Measurements from ENCODE around the gene CFAP90. TPM values are rescaled to one million over a fixed set of nuclear protein-coding genes. Genes with fewer than 3 reads are reported as not detected.
A peak's percentile ranks its signal among the peaks of the same experiment; 100 is the strongest.

CFAP90 gene
- total RNA-seq, 1 donor from 2014 or later, result 0.24 TPM

DNA sequence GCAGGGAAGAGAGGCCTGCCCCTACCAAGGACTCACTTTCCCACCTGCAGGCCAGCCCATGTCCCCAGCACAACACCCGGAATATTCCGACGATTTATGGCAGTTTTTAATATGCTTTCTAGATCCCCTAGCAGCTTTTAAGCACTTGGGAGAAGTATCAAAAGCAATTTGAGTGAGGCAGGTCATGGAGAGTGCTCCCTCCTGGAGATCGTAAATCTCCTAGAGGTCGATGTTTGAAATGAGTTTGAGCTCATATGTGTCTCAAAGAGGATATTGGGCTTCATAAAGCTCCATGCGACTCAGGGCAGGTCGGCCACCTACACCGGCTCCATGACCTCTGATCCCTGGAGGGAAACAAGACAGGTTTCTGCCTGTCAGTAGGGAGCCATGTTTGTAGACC is 27.3 kb downstream of the CFAP90 start:
- no peak for DNase-seq (ENCODE audit: low spot score)

DNA sequence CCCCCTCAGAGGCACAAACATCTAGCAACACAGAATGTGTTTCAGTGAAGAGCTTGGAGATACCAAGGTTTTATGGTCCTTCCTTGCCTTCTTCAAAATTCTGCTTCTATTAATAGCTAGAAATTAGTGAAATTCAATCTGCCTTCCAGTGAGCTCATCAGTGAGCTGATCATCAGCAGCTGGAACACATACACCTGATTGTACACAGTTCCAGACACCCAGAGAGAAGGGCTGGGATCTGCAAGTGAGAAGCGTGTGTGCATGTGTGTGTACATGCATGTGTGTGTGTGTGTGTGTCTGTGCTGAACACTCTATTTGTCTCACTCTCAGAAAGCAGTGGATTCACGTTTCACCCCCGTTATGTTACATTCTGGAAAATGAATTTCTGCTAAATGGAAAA is 28.5 kb downstream of the CFAP90 start:
- DNase-seq (ENCODE audit: low spot score), result no peak

DNA sequence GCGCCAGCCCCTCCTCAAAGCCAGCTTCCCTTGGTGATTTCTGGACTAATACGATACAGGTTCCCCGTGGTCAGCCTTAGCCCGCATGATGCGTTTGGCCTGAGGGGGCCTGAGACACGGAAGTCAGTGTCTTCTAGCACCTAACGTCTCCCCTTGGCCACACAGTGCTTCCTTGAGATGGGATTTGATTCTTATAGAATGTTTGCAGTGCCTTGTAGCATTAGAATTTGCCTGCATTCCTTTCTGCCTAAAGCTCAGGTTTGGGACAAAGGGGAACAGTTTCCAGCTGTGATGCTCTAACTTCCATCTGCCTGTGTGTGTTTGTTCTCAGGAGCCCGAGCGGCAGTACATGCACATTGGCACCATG is 34.4 kb downstream of the CFAP90 start:
- no peak for DNase-seq (ENCODE audit: low spot score)

DNA sequence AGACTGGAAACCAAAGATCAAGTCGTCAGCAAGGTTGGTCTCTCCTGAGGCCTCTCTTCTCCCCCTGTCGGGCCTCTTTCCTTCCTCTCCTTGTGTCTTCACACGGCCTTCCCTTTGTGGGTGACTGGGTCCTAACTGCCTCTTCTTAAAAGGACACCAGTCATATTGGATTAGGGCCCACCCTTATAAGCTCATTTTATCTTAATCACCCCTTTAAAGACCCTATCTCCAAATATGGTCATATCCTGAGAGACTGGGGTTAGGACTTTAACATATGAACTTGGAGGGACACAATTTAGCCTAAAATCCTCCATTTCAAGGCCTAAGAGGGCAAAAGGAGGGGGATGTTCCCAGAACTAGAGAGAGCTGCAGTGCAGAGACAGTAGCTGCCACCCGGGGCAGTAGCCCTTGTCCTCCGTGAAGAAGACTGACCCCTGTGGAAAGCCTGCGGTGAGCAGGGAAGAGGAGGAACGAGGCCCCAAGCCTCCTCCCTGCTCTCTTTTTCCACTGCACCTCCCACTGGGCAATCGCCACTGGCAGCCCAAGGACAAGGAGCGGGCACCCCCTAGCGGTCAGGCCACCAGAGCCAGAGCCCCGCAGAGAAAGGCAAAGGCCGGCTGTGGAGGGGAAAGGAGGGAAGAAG is 34.9 kb downstream of the CFAP90 start:
- peak; percentile 48 for DNase-seq (ENCODE audit: low spot score)

DNA sequence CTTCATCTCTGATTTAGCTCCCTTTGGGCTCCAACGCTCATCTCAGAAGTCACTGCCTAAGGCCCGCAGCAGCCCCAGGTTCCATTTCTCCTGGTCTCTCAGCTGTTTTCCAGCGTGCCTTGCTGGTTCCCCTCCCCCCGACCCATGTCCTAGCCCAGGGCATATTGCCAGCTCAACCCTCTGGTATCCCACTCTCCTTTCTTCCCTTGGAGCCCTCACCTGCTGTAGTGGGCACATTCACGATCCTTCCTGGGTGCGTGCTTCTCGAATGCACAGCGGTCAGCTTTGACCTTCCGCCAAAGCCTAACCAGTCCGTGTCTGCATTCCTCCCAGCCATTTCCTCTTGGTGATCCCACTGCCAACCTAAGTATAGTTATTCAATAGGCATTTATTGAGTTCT is 36.1 kb downstream of the CFAP90 start:
- DNase-seq (ENCODE audit: low spot score), result no peak

DNA sequence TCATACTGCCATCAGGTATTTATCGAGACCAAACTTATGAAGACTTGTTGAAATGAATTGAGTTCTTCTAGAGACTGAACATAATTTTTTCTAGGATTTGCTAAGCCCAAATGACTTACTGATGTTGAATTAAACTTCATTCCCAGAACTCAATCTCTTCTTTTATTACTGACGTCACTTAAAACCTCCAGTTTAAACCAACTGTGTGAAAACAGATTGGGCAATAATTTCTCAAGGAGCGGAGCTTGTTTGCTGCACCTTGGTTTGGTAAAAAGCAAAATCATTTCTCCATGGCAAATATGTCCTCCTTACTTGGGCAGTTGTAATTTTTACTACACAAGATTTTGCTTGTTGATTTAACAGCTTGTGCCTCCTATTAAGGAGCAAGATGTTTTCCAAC is 37.4 kb downstream of the CFAP90 start:
- no peak for DNase-seq (ENCODE audit: low spot score)

DNA sequence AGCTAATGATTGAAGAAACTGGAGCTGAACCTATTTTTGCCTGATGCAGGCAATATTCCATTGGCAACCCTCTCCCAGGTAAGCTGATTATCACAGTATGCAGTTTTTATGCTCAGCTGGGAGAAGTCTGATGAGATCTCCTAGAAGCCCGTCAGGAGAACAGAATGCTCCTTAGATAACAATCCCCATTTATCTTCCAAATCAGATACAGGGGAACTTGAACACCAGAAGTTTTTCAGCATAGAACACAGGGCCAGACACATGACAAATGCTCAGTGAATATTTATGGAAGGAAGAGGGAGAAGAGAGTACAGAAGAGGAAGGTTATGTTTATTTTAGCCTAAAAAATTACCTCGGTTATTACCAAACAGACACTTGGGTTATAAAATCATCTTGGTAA is 37.9 kb downstream of the CFAP90 start:
- DNase-seq (ENCODE audit: low spot score), result no peak

DNA sequence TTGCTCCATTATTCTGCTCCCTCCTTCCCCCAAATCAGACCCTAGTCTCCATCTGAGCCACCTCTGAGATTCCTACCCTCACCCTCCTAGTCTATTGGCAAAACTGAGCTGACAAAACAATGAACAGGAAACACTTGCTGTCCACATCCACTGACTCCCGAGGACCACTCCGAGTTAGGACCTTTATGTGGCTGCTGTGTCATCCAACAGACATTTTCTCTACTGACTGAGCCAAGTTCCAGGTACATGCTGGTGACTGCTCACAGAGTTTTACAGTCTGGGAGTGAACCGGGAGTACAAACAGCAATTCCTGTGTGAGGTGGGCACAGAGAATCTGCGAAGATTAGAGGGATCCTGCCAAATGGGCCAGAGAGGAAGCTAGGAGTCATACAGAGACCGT is 39.2 kb downstream of the CFAP90 start:
- DNase-seq (ENCODE audit: low spot score), result no peak

DNA sequence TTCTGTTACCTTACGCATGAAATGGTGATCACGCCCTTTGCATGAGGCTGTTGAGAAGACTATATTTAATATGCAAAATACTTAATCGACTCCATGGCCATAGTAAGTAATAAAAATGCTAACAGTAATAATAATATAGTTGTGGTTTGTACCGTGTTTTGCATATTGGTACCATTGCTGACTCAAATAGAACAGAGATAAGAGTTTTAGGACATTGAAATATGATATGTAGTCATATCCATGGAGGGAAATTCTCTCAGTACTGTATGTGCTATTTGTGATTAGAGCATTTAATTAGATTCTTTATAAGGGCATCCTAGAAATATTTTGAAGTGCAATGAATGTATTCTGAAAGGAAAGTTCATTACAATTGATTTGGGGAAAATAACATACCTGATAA is 41.9 kb downstream of the CFAP90 start:
- no peak for DNase-seq (ENCODE audit: low spot score)

DNA sequence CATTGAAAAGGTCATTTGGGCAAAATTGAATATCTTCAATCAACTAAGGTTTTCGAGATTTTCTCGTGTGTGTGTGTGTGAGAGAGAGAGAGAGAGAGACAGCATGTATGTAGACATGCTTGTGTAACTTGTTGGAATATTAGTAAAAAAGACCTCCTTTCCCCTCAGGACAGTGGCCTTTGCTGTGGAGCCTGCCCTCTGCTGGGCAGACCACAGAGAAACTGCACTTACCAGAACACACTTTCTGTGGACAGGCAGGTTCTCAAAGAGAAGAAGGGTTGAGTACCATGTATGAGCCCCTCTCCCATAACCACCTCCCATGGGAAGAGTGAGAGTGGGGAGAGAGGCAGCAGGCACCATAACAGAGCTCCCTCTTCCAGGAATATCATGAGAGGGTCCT is 45.6 kb downstream of the CFAP90 start:
- DNase-seq (ENCODE audit: low spot score), result no peak

DNA sequence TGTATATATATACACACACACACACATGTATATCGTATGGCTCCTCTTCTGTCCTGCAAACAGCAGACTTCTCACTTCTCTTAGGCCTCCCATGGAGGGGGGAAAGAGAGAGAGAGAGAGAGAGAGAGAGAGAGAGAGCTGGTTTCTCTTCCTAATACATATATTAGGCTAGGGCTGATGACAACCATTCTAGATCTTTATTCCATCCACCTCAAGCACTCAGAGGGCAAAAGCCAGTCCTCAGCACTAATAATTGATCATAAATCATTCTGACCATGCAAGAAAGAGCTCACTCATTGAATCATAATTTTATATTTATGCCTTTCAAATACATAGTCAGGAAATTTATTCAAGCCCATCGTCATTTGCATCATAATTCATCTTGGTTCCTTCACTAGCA is 47.0 kb downstream of the CFAP90 start:
- DNase-seq (ENCODE audit: low spot score), result no peak

DNA sequence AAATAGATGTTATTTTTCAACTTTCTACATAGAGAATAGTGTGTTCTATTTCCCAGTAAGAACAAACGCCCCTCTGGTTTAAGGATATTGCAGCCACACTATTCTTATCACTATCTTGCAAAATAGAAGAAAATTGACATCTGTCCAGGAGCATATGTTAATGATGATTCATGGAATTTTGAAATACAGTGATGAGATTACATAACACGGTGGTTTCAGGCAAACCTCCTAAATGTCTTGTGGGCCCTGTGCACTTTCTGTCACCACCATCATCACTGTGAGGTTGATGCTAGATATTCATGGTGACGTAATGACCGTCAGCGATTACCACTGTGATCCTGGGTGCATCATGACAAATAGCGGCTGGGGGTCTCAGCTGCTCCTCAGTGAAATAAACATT is 48.1 kb downstream of the CFAP90 start:
- DNase-seq (ENCODE audit: low spot score), result no peak

DNA sequence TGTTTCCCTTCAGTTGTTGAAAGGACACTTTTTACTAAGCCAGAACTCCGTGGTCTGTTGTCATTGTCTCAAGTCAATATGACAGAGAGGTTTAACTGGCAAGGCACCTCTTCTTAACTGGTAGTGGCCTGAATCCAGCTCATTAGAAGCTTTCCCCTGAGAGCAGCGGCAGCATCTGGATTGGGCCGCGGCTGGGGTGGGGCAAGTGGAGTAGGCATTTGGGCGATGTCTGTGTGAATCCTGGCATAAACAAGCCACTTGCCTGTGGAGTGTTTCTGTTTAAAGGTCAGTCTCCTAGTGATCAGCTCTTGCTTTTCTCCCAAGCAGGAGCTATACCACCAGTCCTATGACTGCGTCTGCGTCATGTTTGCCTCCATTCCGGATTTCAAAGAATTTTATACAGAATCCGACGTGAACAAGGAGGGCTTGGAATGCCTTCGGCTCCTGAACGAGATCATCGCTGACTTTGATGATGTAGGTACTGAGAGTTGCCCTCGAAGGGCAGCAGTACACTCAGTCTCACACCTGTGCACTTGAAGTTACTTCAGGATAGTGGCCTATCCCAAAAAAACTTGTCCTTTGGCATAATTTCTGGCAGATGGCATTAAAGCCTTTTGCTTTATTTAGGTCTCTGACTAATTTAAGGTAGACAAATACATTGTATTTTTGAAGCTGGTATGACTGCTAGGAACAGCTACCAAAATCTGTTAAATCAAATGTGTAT is 48.9 kb downstream of the CFAP90 start:
- no peak for DNase-seq (ENCODE audit: low spot score)

DNA sequence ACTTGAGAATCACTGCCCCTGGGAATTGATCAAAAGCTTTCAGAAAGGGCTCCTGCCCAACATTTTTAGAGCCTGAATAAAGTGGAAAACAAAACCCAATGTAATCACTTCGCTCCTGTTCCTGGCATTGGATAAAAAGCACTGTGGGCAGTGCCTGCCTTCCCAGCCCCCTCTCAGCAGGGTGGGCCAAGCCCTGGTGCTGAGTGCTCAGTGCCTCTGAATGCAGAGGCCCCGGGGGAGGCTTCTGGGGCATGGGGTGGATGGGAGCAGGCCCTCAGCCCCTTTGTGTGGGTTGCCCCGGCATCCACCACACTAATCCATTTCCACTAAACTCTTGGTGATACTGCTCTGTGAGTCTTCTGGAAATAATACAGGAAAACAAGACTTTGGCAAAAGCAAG is 55.6 kb downstream of the CFAP90 start:
- DNase-seq (ENCODE audit: low spot score), result no peak

DNA sequence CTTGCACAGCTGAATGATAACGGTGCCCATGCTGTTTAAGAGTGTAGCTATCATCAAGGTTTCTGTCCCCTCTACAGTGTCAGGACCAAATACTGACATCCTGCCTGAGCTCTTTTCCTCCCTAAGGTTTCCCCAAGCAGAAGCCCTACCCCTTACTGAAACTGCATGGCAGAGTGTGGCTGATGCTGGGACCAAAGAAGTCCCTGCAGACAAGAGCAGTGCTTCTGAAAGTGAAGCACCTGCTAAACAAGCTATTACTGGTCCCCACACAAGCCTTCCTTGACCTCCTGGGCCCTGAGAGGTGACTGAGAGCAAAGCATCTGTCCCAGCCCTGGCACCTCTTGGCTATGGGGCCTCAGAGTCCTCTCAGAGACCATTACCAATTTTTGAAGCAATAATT is 56.1 kb downstream of the CFAP90 start:
- DNase-seq (ENCODE audit: low spot score), result no peak

DNA sequence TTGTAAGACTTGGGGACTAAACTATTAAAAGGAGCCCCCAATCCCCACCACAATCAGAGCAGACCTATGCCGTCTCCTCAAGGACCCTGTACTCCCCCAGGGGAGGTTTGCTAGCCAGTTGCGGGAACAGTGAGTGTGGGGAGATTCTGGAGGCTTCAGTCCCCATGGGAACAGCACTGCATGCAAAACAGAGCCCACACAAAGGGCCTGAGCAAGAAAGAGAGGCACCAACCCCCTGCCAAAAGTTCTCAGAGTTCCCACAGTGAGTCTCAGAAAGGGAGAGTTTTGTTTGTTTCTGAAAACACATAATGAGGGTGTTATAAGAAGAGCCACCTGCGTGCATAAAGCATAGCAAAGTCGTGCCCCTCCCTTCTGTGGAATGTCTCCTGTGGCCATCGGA is 56.6 kb downstream of the CFAP90 start:
- no peak for DNase-seq (ENCODE audit: low spot score)

DNA sequence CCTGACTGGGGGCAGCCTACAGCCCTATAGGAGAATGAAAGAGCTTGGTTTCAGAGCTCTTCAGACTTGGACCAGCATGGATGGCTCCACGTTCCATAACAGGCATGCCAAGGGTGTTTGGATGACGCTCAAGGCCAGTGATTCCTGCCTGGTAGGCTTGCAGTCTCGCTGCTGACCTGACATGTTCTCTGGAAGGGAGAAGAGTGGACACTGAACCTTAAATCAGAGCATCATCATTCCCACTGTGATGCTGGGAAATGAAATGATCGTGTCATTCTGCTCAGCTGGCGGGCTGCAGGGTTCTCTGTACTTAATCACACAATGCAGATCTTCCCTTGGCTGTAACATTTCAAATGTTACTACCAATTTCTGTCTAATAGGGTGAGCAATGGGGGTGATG is 57.0 kb downstream of the CFAP90 start:
- no peak for DNase-seq (ENCODE audit: low spot score)

DNA sequence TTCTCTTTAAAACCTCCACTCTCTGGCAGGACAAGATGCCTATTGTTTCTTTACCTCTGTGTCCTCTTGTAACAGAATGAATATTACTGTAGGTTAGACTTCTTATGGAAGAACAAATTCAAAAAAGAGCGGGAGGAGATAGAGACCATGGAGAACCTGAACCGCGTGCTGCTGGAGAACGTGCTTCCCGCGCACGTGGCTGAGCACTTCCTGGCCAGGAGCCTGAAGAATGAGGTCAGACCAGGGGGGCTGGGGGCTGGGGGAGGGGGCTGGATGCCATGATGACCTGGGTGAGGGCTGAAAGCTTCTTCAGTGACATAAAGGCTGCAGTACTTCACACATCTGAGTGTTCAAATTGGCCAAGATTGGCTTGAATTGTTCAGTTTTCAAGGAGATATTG is 61.4 kb downstream of the CFAP90 start:
- no peak for DNase-seq (ENCODE audit: low spot score)

DNA sequence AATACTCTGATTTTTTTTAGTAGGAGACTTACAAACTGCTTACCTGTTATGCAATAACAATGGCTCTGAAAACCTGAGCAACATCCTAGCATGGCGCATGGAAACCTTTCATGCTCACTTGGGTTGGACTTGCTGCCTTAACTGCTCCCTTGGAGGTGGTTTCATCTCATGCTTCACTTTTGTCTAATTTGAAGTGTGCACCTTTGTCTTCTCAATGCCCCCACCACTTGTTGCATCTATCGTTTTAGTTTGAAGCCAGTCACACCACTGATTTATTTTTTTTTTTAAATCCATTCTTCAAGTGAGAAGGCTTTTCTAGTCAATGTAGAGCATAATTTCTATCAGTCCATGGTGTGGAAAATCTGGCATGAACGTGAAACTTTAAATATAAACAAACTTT is 63.2 kb downstream of the CFAP90 start:
- DNase-seq (ENCODE audit: low spot score), result no peak

DNA sequence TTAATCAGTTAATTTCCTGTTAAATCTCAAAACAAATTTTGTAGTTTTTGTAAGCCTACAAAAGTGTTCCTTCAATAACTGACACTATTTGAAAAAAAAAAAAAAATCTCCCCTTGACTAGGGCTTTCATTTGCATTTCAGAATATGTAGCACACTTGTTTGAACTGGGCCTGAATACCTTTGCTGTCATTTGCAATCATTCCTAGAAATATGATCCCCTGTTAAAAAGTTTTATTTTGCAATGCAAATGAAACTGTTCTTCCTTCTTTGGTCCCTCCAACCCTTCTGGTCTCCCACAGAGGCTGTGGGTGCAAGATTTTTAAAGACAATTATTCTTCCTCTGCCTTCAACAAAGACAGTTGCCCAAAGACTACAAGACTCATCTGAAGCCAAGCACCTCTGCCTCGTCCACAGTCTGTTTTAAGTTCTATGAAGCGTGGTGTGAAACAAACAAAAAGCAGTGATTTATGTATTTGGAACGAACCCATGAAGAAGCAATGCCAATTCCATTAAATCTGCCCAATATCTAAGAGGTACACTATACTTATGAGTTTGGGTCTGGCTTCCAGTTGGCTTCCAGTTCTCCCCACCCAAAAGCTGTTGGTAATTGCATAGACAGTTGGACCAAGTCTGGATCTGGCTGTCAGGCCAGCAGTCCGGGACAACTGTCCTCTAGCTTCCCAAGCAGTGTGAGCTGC is 66.1 kb downstream of the CFAP90 start:
- no peak for DNase-seq (ENCODE audit: low spot score)

DNA sequence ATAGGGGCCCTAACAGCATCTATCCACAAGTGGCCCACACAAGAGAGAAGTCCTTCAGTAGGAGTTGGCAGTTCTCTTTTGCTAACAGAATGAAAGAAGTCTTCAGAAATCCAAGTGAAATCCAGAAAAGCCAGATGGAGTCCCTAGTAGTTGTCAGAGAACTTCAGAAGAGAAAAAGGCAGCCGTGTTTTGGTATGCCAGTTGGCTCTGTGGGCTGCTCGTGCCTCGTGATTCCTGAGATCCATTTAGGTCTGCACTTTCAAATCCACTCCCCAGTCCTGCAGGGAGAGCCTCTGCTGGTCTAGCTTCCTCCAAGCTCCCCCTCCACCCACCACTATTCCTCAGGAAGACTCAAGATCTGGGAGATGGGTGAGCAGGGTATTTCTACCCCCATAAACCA is 69.0 kb downstream of the CFAP90 start:
- no peak for DNase-seq (ENCODE audit: low spot score)
